Fibroblast of lung (primary cell): ENCODE results near the gene UBN2. TPM values are rescaled to one million over a fixed set of nuclear protein-coding genes. Genes with fewer than 3 reads are reported as not detected.
"Not testable (repeated sequence)": the region's sequence is repeated elsewhere in the genome, so short reads cannot be mapped to it uniquely, and the experiment has no call there.

Experiments used
- DNase-seq, 2 donors: peaks; one replicate each; pipeline versions ENCODE4 v3.0.0 to v3.0.0-alpha.2; 2010; ENCODE audit warnings: low read depth in 2 of 2
- H2AFZ ChIP-seq: 2 replicates; pipeline ENCODE4 v1.5.1; 2012; ENCODE audit warnings: low read length, control low read depth, inconsistent platforms
- H3K27ac ChIP-seq: 2 replicates; pipeline ENCODE4 v1.5.1; 2011; ENCODE audit warnings: low read length, control low read depth; ENCODE audit not compliant: insufficient read depth
- H3K27me3 ChIP-seq: 2 replicates; pipeline ENCODE4 v1.5.1; 2011; ENCODE audit warnings: mild to moderate bottlenecking, low read length; ENCODE audit not compliant: control insufficient read depth, insufficient read depth
- H3K36me3 ChIP-seq: 2 replicates; pipeline ENCODE4 v1.5.1; 2011; ENCODE audit warnings: low read length; ENCODE audit not compliant: control insufficient read depth, insufficient read depth
- H3K4me1 ChIP-seq: 2 replicates; pipeline ENCODE4 v1.5.1; 2011; ENCODE audit warnings: low read length; ENCODE audit not compliant: control insufficient read depth, insufficient read depth; ENCODE audit errors: extremely low read depth
- H3K4me2 ChIP-seq: 2 replicates; pipeline ENCODE4 v1.5.1; 2011; ENCODE audit warnings: low read length, control low read depth; ENCODE audit not compliant: insufficient read depth; ENCODE audit errors: extremely low read depth
- H3K4me3 ChIP-seq, 4 experiments: fragments of 200-600 bp in 1 of 4; sonication (generic) in 1 of 4; replicated peaks in 1 of 4; 2 replicates each; pipeline ENCODE4 v1.5.1; 2011 to 2016; ENCODE audit warnings: low read length in 4 of 4, low read depth in 3 of 4, mild to moderate bottlenecking in 3 of 4, control low read depth in 2 of 4, inconsistent platforms in 1 of 4, mixed read lengths in 1 of 4; ENCODE audit not compliant: insufficient read depth in 1 of 4; ENCODE audit errors: control extremely low read depth in 1 of 4
- H3K79me2 ChIP-seq: 2 replicates; pipeline ENCODE4 v1.5.1; 2012; ENCODE audit warnings: mild to moderate bottlenecking, low read length, inconsistent platforms; ENCODE audit not compliant: control insufficient read depth, insufficient read depth
- H3K9ac ChIP-seq: 2 replicates; pipeline ENCODE4 v1.5.1; 2011; ENCODE audit warnings: mild to moderate bottlenecking, low read length, control low read depth; ENCODE audit not compliant: insufficient read depth
- H3K9me3 ChIP-seq: 2 replicates; pipeline ENCODE4 v1.5.1; 2012; ENCODE audit warnings: low read depth, low read length; ENCODE audit not compliant: control insufficient read depth, insufficient read depth
- H4K20me1 ChIP-seq: 2 replicates; pipeline ENCODE4 v1.5.1; 2011; ENCODE audit warnings: low read length; ENCODE audit not compliant: control insufficient read depth, insufficient read depth; ENCODE audit errors: extremely low read depth
- EZH2 ChIP-seq: IDR thresholded peaks from 2 replicates; pipeline ENCODE4 v1.5.1; 2012; ENCODE audit warnings: low read length, control low read depth, mild to moderate bottlenecking; ENCODE audit errors: missing control alignments
- polyA plus RNA-seq, 2 donors: library from polyadenylated mRNA; depleted of rRNA in 1 of 2; stranded (reverse) in 1 of 2; unstranded in 1 of 2; fragments of >200 nt; gene quantifications; 2 replicates each; pipeline ENCODE4 v1.2.1, GENCODE V29; 2011 to 2012; ENCODE audit warnings: missing spikeins in 1 of 2
- total RNA-seq: library from RNA; depleted of rRNA; stranded (reverse); fragments of >200 nt; gene quantifications from 2 replicates; pipeline ENCODE4 v1.2.1, GENCODE V29; 2014
- TF ChIP-seq, protein P1 (sequence below), 2 donors: IDR thresholded peaks in 1 of 2; conservative IDR thresholded peaks in 1 of 2; 1 replicate in 1 of 2; 2 replicates in 1 of 2; pipeline ENCODE4 v1.5.1; 2011 to 2012; ENCODE audit warnings: low read length in 2 of 2, control low read depth in 1 of 2, inconsistent platforms in 1 of 2, low read depth in 1 of 2, mild to moderate bottlenecking in 1 of 2

Gene UBN2
- total and polyA plus RNA-seq, 2 donors (not counting 1 experiment from before 2014, with no cell fraction given) = 2.2 to 5.9 TPM

- H3K9me3 ChIP-seq = no peaks in the 10 kb centered on the region
- no peak overlapping the region for H2AFZ ChIP-seq
- no peak overlapping the region for H3K4me2 ChIP-seq
- H3K4me3 ChIP-seq = no peak overlapping the region
- H4K20me1 ChIP-seq = no peaks in the 10 kb centered on the region
- H3K79me2 ChIP-seq = no peaks in the 10 kb centered on the region
- H3K4me1 ChIP-seq = no peaks in the 10 kb centered on the region
- no peak for DNase-seq
- no peak overlapping the region for H3K9ac ChIP-seq
- no peaks in the 10 kb centered on the region for H3K27me3 ChIP-seq
- H3K36me3 ChIP-seq = no peaks in the 10 kb centered on the region
- TF ChIP-seq EZH2 = no peak
- TF ChIP-seq, protein P1, sequence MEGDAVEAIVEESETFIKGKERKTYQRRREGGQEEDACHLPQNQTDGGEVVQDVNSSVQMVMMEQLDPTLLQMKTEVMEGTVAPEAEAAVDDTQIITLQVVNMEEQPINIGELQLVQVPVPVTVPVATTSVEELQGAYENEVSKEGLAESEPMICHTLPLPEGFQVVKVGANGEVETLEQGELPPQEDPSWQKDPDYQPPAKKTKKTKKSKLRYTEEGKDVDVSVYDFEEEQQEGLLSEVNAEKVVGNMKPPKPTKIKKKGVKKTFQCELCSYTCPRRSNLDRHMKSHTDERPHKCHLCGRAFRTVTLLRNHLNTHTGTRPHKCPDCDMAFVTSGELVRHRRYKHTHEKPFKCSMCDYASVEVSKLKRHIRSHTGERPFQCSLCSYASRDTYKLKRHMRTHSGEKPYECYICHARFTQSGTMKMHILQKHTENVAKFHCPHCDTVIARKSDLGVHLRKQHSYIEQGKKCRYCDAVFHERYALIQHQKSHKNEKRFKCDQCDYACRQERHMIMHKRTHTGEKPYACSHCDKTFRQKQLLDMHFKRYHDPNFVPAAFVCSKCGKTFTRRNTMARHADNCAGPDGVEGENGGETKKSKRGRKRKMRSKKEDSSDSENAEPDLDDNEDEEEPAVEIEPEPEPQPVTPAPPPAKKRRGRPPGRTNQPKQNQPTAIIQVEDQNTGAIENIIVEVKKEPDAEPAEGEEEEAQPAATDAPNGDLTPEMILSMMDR (conservative IDR thresholded peaks at IDR 0.05 in 1 of 2, IDR thresholded peaks at IDR 0.05 in 1 of 2; ENCODE audit: low read depth in 1 of 2, low read length in 2 of 2) = no peak
- no peak overlapping the region for H3K27ac ChIP-seq
Measured at GRCh38 chr7:139332697-139333359, 101.8 kb downstream of the UBN2 start.

- H2AFZ ChIP-seq, H3K27ac ChIP-seq, H3K79me2 ChIP-seq, H3K9ac ChIP-seq, H3K4me1 ChIP-seq, DNase-seq, H3K4me3 ChIP-seq, H3K4me2 ChIP-seq, H4K20me1 ChIP-seq, H3K27me3 ChIP-seq, H3K36me3 ChIP-seq, H3K9me3 ChIP-seq: not testable (repeated sequence)
Measured at GRCh38 chr7:139333443-139333842, 102.4 kb downstream of the UBN2 start.

DNA sequence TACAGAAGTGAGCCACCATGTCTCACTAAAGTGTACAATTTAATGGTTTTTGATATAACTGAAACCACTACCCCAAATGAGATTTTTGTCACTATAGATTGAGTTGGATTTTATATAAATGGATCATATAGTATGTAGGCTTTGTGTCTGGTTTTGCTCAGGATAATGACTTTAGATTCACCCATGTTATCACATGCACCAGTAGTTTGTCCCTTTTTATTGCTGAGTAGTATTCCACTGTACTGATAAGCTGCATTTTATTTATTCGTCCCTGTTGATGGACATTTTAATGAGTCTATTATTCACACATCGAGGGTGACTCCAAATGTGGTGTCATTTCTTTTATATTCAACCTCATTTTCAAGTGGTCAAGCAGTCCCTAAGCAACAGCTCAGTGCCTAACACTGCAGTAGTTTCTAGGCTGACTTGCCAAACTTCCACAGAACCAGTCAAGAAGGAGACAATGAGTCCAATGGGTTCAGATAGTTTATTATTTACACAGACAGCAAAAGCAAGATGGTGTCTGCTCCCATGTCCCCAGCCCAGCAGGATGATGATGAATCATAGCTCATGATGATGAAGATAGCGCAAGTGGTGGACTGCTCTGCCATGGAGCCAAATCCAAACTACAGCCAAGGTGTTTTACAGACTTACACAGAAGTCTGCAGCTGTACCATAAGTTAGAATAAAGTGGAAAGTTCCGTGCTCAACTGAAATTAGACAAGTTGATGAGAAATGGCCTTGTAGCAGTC is 103.5 kb downstream of the UBN2 start:
- no peak for DNase-seq
- no peak overlapping the region for H3K9ac ChIP-seq
- H3K79me2 ChIP-seq = no peaks in the 10 kb centered on the region
- no peaks in the 10 kb centered on the region for H3K36me3 ChIP-seq
- H3K4me2 ChIP-seq = no peak overlapping the region
- H2AFZ ChIP-seq = no peak overlapping the region
- H4K20me1 ChIP-seq = no peaks in the 10 kb centered on the region
- TF ChIP-seq, protein P1 (conservative IDR thresholded peaks at IDR 0.05 in 1 of 2, IDR thresholded peaks at IDR 0.05 in 1 of 2; ENCODE audit: low read depth in 1 of 2, low read length in 2 of 2) = no peak
- no peak for TF ChIP-seq EZH2
- H3K27me3 ChIP-seq = no peaks in the 10 kb centered on the region
- H3K4me1 ChIP-seq = no peaks in the 10 kb centered on the region
- H3K9me3 ChIP-seq = no peaks in the 10 kb centered on the region
- H3K4me3 ChIP-seq = no peak overlapping the region
- H3K27ac ChIP-seq = no peak overlapping the region
